GM21360 (cell line): Measurements from ENCODE around the gene ZNF358.

Source experiments
- ATAC-seq: cut with Tn5 transposase; IDR thresholded peaks from one replicate; pipeline ENCODE4 v1.9.1; 2021; ENCODE audit warnings: mild to moderate bottlenecking, moderate library complexity; ENCODE audit not compliant: unreplicated experiment

ZNF358 gene

DNA sequence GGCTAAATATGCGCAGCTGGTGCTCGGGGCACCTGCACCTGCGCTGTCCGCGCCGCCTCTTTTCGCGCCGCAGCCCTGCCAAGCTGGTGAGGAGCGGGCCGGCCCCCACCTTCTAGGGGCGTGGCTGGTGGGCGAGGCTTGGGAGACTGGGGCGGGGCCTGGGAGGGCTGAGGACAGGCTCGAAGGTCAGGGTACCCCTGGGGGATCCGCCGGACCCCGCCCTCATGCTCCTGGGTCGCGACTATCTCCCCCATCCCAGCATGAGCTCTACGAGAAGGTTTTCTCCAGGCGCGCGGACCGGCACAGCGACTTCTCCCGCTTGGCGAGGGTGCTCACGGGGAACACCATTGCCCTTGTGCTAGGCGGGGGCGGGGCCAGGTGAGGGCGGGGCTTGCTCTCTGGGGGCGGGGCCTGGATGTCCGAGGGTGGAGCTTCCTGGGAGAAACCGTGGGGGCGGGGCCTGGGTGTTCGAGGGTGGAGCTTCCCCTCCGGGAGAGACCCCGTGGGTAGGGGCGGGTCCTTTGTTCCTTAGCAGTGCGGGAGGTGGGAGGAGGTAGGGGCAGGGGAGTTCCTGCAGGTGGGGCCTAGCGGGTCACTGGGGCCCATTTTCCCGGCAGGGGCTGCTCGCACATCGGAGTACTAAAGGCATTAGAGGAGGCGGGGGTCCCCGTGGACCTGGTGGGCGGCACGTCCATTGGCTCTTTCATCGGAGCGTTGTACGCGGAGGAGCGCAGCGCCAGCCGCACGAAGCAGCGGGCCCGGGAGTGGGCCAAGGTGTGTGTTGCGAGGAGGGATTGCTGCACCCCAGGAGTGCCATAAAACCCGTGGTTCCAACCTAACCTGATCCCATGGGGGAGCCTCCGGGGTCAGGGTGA is 39.3 kb downstream of the ZNF358 start:
- no peak for ATAC-seq

DNA sequence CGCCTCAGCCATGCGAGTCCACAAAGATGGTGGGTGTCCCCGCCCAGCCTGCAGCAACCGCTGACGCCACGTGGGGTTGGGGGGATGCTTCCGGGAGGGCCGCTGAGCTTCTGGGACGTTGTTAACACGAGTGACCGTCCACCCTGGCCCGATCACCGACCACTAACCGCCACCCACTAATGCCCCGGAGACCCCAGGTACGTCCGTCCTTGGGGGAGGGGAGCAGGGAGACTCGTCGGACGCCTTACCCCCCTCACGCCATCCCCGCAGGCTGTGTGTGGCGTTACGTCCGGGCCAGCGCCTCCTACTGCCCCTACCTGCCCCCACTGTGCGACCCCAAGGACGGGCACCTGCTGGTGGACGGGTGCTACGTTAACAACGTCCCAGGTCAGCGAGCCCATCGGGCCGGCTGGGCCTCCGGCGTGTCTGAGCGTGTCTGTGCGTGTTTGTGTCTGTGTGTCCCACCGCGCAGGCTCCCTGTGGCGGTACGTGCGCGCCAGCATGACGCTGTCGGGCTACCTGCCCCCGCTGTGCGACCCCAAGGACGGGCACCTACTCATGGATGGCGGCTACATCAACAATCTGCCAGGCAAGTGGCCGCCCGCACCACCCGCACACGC is 40.9 kb downstream of the ZNF358 start:
- no peak for ATAC-seq

DNA sequence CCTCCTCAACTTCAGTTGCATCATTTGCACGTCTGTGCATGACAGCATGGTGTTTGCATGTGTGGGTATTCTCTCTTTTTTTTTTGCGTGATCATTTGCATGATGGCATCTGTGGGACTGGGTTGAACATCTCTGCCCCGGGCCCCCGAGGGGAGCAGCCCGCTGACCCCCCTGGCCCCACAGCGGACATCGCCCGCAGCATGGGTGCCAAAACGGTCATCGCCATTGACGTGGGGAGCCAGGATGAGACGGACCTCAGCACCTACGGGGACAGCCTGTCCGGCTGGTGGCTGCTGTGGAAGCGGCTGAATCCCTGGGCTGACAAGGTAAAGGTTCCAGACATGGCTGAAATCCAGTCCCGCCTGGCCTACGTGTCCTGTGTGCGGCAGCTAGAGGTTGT is 42.8 kb downstream of the ZNF358 start:
- no peak for ATAC-seq

DNA sequence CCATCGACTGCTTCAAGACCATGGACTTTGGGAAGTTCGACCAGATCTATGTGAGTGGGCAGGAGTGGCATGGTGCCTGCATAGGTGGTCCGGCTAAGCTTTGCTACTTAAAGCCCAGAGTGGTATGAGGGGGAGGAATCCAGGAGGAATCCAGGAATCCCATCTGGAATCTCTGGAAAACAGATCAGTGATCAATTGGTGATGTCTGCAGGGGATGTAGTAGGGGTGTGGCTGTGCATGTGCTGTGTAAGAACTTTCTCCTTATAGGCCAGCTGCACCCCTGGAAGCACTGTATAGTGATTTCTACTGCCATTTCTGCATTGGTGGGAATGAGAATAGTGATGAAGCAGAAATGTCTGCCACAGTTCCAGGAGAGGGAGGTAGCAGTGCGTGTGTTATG is 43.2 kb downstream of the ZNF358 start:
- no peak for ATAC-seq

DNA sequence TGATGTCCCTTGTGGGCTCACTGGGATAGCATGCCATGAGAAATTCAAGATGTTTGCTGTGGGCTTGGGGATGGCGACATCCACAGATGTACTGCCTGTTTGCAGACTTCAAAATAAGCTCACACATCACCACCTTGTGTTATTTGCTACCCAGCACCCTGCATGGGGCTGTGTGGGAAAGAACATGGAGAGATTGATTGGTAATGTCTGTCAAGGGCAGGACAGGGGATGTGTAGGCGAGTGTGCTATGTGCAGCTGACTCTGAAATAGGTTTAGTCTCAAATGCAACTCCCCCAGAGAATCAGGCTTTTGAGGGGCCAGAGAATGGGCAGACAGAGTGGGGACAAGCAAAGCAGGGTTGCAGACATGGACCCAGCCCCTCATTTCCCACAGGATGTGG is 44.4 kb downstream of the ZNF358 start:
- ATAC-seq, result no peak

DNA sequence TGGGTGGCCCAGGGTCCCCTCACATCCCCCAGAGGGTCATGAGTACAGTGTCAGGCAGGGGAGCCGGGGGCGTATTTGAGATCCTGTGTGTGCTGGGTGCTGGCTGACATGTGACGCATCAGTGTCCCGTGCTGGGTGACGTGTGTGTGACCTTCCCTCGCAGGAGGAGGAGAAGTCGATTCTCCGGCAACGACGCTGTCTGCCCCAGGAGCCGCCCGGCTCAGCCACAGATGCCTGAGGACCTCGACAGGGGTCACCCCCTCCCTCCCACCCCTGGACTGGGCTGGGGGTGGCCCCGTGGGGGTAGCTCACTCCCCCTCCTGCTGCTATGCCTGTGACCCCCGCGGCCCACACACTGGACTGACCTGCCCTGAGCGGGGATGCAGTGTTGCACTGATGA is 45.4 kb downstream of the ZNF358 start:
- ATAC-seq, result no peak

DNA sequence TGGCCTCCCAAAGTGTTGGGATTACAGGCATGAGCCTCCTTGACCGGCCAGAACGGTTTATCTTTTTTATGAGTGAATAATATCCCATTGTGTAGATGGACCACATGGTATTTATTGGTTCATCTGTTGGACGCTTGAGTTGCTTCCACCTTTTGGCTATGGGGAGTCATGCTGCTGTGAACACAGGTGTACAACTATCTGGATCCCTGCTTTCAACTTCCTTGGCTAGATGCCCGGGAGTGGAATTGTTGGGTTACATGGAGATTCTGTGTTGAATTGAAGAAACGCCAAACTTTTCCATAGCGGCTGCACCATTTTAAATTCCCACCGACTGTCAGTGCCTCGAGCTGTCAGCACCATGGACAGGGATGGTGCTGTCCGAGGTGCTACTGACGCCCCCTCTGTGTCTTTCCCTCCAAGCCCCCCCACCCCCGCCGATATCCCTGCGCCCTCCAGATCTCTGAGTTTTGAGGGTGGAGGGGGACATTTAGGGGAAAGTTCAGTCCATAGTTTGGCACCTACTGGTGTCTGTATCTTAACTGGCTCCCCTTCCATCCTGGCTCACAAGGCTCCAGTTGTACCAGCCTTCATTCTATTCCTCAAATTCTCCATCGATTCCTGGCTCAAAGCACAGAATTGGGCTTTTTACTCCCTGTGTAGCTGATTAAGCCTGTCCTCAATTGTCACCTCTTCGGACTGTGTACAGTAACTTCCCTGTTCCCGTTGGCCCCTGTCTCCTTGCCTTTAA is 46.9 kb downstream of the ZNF358 start:
- ATAC-seq, result no peak

DNA sequence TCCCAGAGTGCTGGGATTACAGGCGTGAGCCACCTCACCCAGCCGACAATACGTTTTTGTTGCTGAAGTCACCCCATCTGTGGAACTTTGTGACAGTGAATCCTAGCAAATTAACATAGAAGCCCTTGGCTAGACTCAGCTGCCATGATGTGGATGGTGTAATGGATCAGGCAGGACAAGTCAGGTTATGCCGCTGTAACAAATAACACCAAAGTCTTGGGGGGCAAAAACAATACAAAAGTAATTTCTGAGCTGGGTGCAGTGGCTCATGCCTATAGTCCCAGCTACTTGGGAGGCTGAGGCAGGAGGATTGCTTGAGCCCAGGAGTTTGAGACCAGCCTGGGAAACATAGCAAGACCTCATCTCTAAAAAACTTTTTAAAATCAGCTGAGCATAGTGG is 49.0 kb downstream of the ZNF358 start:
- no peak for ATAC-seq

DNA sequence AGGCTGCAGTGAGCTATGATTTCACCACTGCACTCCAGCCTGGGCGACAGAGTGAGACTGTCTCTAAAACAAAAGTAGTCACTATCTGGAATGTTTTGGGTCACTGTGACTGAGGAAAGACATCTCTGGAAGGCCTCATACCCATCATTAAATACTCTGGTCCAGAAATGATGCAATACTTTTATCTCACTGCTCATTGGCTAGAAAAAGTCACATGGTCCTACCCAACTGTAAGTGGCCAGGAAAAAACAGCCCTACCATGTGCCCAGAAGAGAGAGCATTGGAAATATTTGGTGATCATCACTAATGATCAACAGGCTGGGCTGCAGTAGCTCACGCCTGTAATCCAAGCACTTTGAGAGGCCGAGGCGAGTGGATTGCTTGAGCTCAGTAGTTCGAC is 49.4 kb downstream of the ZNF358 start:
- ATAC-seq, result no peak
